Activated effector memory CD4-positive, alpha-beta T cell treated with anti-CD3 and anti-CD28 coated beads, Interleukin-2, amount 50 U/mL, for 16 hours (primary cell): ENCODE data around the gene CFAP107.
"Not testable (repeated sequence)": the region's sequence is repeated elsewhere in the genome, so short reads cannot be mapped to it uniquely, and the experiment has no call there.

ENCODE experiments used
- DNase-seq: peaks from one replicate; pipeline ENCODE4 v3.0.0-alpha.2; 2020

CFAP107 gene

DNA sequence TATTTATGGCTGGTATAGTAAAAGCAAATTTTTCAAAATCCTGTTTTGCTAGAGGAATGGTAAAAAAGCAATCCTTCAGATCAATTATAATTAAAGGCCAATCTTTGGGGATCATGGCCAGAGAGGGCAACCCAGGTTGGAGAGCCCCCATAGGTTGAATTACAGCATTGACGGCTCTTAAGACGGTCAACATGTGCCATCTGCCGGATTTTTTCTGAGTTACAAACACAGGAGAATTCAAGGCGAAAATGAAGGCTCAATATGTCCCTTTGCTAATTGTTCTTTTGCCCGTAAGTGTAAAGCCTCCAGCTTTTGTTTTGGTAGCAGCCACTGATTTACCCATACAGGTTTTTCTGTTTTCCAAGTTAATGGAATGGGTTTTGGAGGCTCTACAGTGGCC lies 35.5 kb downstream of the CFAP107 start:
- not testable (repeated sequence) for DNase-seq

DNA sequence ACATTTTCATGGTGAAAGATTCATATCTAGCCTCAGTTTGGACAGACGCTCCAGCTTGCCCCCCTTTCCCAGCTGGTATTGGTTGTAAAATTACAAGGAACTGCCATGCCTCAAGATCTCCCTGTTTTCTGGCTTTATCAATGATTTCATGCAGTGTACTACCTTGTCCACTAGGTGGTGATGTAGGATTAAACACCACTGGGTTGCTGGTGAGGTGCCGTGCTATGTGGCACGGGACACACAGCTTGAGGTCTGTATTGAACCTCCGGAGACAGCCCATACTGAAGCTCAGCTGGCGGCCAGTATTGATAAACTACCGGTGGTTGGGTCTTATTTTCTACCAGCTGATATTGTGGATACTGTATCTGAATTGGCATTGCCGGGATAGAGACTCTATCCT lies 37.8 kb downstream of the CFAP107 start:
- DNase-seq = not testable (repeated sequence)

DNA sequence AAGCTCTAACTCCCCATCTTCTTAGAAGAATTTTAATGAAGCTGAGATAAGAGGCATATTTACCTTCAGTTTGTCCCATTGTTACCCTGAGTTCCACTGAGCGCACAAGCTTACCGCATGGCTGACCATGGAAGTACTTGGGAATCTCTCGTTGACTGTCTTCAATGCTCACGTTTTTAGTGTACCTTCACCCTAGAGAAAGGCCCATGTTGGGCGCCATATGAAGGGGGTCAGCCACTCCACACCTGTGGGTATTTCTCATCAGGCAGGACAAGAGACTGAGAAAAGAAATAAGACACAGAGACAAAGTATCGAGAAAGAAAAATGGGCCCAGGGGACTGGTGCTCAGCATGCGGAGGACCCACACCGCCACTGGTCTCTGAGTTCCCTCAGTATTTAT lies 38.7 kb downstream of the CFAP107 start:
- DNase-seq = not testable (repeated sequence)

DNA sequence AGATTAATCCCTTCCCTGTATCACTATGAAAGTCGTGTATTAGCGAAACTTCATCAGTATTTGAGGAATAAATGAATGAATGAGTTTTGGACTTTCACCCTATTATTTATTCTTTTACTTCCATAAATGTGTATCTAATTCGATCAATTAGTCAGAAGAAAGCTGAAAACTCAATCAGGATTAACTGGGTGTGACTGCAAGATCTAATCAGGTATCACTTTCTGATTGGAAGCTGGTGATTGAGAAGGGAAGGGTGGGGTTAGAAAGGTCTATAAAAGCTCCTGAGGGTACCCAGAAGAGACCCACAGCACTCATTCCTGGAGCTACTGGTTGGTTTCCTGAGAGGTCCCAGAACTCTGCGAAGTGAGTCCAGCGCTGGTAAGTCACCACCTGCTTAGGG lies 45.1 kb downstream of the CFAP107 start, which contains the start of gene PRAMEF1:
TSS of gene PRAMEF1 (plus strand) at position 301 of the 400 bp plus-strand sequence. CDS start 1,831 bp downstream, outside the sequence.
- not testable (repeated sequence) for DNase-seq

DNA sequence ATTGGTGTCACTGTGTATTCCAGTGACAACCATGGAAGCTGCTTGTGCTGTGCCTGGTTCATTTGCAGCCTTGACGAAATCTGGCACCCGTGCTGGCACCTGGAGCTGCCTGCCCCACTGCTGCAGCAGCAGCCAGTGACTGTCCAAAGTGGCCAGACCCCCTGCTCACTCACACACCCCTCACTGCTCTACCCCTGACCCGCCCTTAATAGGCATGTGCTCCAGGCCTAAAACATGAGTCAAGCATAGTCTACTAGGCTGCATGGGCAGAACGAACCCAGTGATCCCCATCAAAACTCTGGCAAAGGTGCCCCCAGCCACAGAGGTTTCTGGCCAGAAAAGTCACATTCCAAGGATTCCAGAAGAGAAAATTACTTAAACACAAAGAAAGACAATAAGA lies 52.9 kb downstream of the CFAP107 start:
- DNase-seq = no peak

DNA sequence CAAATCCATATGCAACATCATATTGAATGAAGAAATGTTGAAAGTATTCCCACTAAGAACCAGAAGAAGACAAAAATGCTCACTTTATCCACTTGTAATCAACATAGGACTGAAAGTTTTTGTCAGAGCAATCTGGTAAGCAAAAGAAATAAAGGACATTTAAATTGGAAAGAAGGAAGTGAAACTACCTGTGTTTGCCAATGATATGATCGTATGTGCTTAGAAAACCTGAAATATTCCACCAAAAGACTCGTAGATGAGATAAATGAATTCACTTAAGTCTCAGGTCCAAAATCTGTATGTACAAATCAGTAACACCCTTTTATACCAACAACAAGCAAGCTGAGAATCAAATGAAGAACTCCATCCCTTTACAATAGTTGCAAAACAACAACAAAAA lies 53.7 kb downstream of the CFAP107 start:
- no peak for DNase-seq

DNA sequence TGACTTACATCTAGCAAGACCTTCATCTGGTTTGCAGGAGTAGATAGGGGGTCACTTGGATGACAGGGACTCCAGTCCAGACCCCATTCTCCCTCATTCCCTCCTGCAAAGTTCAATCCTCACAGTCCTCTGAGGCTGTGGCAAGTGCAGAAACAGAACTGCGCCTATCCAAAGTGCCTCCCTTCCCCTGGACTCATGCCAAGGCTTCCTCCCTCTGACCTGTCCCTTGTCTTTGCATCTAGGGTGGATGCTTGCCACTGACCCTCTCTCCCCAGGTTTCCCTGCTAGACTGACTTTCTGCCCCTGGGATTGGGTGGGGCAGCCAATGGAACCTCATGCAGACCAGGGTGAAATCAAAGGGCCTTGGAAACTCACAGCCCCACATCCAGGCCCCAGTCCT lies 63.9 kb downstream of the CFAP107 start:
- no peak for DNase-seq

DNA sequence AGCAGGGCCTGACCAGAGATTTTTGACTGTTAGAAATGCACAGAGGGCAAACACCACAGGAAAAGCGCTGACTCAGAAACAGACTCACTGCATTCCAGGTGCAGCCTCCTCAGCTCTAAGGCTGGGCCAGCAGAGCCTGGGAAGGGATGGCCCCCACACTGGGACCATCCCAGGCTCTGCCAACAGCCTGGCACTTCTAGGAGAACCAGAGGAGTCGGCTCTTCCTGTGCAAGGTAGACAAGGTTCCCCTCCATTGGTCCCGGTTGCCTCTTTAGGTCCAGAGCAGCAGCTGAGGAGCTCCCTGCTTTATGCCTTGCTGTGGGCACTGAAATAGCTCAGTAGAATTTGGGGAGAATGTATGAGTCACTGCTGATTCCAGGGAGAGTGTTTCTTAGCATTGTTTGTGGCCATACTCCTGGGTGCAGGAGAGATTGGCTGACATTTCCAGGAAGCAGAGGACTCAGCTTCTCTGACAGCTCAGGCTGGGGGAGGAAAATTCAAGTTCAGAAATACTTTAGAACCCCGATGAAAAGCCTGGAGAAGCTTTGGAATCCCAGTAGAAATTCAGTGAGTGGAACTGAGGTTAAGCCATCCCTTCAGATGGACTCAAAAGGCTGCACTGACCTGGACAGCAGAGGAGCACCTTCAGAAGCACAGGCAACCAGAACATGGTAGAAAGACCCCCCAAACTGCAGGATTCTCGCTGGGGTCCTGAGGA lies 64.8 kb downstream of the CFAP107 start:
- DNase-seq = no peak

DNA sequence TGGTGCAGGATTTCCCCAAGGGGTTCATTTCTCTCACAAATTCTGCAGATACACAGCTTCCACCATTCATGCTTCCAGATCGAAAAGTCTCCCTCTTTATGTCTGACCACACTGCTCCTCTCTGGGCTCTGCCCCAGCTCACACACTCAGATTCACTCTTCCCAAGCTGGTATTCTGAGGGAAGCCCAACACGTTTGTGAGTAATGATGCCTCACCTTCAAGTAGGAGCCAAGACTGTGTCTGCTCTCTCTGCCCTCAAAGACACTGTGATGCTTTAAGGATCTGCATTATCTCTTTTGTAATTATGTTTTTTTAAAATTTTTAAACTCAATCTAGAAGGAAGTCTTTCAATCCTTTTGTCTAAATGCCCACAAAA lies 65.4 kb downstream of the CFAP107 start:
- DNase-seq = no peak
